ENCODE measurements around the gene CAMTA1.

Gene CAMTA1

GRCh38 chr1:7657287-7658016, 872.2 kb downstream of the CAMTA1 start:
- DNase-seq, result no peak

DNA sequence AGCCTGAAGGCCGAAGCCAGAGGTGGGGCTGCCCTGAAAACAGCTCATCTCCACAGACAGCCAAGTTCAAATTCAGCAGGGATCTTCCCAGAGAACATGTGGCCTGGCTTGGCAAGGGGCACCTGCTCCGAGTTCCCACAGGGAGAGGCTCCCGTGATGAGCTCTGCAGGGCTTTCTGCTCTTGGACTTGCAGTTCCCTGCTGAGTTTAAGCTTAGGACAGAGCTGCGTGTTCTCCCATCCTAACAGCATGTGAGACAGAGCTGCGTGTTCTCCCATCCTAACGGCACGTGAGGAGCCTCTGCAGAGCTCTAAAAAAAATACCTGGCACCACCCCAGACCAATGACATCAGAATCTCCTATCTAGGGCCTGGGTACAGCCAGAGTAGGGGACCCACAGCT, 872.8 kb downstream of the CAMTA1 start:
- DNase-seq, result no peak

GRCh38 chr1:7659514-7659913, 874.3 kb downstream of the CAMTA1 start:
- DNase-seq, result no peak

- DNase-seq, result no peak
Measured at GRCh38 chr1:7663451-7664146, 878.3 kb downstream of the CAMTA1 start.

DNA sequence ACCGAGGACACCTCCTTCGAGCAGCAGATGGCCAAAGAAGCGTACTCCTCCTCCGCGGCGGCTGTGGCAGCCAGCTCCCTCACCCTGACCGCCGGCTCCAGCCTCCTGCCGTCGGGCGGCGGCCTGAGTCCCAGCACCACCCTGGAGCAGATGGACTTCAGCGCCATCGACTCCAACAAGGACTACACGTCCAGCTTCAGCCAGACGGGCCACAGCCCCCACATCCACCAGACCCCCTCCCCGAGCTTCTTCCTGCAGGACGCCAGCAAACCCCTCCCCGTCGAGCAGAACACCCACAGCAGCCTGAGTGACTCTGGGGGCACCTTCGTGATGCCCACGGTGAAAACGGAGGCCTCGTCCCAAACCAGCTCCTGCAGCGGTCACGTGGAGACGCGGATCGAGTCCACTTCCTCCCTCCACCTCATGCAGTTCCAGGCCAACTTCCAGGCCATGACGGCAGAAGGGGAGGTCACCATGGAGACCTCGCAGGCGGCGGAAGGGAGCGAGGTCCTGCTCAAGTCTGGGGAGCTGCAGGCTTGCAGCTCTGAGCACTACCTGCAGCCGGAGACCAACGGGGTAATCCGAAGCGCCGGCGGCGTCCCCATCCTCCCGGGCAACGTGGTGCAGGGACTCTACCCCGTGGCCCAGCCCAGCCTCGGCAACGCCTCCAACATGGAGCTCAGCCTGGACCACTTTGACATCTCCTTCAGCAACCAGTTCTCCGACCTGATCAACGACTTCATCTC, 879.1 kb downstream of the CAMTA1 start:
- DNase-seq, result no peak

- DNase-seq, result no peak
Measured at GRCh38 chr1:7664893-7665250, 879.6 kb downstream of the CAMTA1 start.

GRCh38 chr1:7666249-7666648, 881.0 kb downstream of the CAMTA1 start:
- no peak for DNase-seq

GRCh38 chr1:7667159-7667558, 881.9 kb downstream of the CAMTA1 start:
- no peak for DNase-seq

GRCh38 chr1:7667625-7668218, 882.5 kb downstream of the CAMTA1 start:
- DNase-seq, result peak; percentile 19

- DNase-seq, result no peak
Measured at GRCh38 chr1:7669559-7670311, 884.5 kb downstream of the CAMTA1 start.

GRCh38 chr1:7670334-7671145, 885.3 kb downstream of the CAMTA1 start:
- DNase-seq, result no peak

DNA sequence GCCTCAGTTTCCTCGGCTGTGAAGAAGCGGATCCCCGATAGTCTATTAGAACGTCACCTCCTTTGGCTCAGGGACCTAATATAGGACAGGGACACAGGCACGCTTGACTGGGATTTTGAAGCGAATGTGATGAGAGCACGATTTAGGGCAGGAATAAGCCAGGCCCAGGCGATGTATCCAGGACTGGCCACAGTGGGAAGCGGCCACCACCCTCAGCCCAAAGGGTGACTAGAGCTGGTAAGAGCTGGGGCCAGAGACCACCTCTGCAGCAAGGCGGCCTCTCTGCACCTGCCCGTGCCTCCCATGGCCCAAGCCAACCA, 885.9 kb downstream of the CAMTA1 start:
- DNase-seq, result no peak

- no peak for DNase-seq
Measured at GRCh38 chr1:7671676-7672075, 886.4 kb downstream of the CAMTA1 start.

DNA sequence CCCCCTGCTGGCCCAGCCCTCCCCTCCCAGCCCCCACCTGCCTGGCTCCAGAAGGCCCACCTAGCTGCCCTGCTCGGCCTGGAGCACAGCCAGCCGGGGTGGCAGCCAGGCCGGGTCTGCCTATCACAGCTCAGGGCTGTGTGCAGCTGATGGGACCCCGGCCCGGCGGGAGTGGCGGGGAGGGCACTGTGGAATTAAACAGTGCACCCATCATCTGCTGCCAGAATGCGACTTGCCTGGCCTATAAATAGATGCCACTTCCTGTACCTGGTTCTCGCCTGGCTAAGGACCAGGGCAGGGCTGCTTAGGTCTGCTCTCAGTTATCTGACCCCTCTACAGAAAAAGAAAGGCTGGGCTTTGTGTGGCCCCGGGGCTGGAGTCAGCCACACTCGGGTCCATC, 887.6 kb downstream of the CAMTA1 start:
- no peak for DNase-seq

DNA sequence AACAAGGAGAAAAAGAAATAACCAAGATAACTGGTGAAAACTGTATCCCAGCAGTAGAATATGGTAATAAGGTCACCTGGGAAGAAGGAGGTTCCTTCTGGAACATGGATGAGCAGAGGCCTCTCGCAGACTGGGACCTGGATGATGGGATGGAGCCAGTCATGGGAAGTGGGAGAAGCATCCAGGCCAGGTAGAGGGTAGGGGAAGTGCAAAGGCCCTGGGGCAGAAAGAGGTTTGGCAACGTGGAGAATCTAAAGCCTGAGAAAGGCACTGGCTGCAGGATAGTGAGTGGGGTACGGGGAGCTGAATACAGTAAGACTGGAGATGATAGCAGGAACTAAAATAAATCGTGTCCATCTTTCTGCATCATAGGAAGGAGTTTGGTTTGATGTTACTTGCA, 889.7 kb downstream of the CAMTA1 start:
- DNase-seq, result no peak

DNA sequence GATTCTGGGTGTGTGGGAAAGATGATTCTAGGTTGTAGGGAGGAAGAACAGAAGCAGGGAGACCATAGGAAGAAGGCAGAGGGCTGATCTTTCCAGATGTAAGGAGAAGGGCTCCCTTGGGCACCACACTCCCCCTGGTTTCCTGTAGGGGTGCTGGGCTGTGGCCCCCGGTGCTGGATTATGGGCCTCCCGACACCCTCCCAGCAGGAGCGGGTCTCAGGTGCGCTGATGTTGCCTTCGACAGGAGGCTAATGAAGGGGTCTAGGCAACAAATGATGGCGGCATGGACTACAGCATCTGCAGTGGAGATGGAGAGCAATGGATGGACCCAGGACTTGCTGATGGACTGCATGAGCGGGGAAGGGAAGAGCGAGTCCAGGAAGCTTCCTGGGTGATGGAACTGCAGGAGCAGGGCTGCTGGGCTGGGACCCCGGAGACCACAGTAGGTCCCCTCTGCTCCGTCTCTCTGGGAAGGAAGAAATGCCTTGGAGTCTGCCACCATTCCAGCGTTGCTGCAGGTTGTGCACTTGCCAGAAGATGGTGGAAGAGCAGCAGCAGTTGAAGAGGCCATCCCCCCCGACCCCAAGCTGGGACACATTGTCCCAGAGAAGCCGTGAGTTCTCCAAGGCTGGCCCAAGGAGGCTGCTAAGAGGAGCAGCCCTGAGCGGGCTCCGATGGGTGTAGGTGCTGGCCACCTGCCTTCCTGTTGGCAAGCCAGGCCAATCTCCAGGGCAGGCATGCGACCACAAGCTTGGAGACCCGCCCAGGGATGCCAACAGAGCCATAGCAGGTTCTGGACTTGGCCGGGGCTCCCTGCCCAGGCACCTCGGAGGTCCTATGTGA, 890.4 kb downstream of the CAMTA1 start:
- DNase-seq, result no peak

DNA sequence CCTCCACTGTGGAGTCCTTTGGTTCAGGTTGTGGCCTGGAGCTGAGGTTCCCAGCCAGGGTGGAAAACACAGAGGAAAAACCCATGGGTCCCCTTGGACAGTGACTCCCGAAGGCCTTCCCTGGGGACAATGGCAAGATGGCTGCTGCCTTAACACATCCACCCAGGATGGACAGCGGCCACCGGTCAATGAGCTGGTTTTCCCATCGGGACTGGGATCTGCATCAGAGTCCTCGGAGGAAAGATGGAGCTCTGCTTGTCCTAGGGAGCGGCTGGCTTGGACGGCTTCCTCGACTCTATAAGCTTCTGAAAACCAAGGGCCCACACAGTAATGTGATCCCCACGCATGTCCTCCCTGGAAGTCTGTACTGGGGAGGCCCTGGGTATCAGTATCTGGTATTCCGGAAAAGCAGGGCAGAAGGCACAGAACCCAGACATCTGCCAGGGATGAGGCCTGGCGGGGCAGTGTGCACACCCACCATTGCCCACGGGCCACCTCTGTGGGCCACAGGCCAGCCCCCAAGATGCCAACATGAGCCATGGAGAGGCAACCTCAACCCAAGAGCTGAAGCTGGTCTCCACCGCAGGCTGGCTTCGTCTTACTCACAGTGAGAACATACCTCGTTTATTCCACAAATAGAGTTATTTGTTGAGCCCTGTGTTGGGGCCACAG, 891.2 kb downstream of the CAMTA1 start:
- no peak for DNase-seq

- DNase-seq, result no peak
Measured at GRCh38 chr1:7677111-7677510, 891.9 kb downstream of the CAMTA1 start.

DNA sequence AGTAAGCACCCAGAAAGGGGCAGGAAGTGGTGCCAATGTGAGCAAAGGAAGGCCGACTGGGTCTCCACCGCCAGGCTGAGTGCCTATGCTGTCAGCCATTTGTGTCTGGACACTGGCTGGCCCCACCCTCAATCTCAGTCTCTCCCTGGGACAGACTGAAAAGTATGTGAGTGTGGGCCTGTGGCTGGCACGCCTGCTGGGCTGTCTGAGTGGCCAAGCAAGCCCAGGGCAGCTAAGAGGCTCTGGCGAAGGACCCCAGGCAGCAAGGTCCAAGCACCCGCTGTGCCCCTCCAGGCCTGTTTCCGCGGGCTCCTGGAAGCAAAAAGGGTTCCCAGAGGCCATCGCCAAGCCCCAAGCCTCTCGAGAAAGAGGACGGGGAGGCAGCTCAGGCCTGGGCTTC, 892.6 kb downstream of the CAMTA1 start:
- DNase-seq, result no peak

- no peak for DNase-seq
Measured at GRCh38 chr1:7678491-7679158, 893.4 kb downstream of the CAMTA1 start.

Measured in NCI-H526 treated with DMSO at 0.1 percent for 48 hours (cell line).